Left cardiac atrium (tissue), 4 donors: Measurements from ENCODE around the gene ATP13A3. TPM values are rescaled to one million over a fixed set of nuclear protein-coding genes. Genes with fewer than 3 reads are reported as not detected.
"Not testable (repeated sequence)": the region's sequence is repeated elsewhere in the genome, so short reads cannot be mapped to it uniquely, and the experiment has no call there.

ENCODE experiments used
- ATAC-seq, 2 donors: fragments of 200-7000 bp; cut with Tn5 transposase; one replicate each; pipeline ENCODE4 v1.9.1; 2020; ENCODE audit warnings: mild to moderate bottlenecking in 2 of 2, moderate library complexity in 2 of 2
- DNase-seq: peaks from one replicate; pipeline ENCODE4 v3.0.0-alpha.2; 2020
- intact Hi-C, 2 donors: fragments of 100-400 bp; cut with DNase I; formaldehyde crosslinking; loops; one replicate each; pipeline versions ENCODE4 v1.14.1 to v1.15.1; 2022 to 2023
- total RNA-seq, 2 donors: library from RNA; stranded (reverse); fragmentation: NEBNext Ultra II Directional; extraction: Animal tissue kit (Norgen Biotek cat#: 25700); gene quantifications; one replicate each; pipeline ENCODE4 v1.2.1, GENCODE V29; 2021
- donor health status: DM: no; HTN: yes; CAD: no.
- donor health status: DM: no; HTN: yes; CAD: no; lungs with severe emphysema.
- donor health status: DM: yes; HTN: yes; CAD: no.
- donor health status: Dilated cardiomyopathy.

The ATP13A3 gene
- total RNA-seq, 2 donors from 2014 or later, result 86.7 to 182 TPM

DNA sequence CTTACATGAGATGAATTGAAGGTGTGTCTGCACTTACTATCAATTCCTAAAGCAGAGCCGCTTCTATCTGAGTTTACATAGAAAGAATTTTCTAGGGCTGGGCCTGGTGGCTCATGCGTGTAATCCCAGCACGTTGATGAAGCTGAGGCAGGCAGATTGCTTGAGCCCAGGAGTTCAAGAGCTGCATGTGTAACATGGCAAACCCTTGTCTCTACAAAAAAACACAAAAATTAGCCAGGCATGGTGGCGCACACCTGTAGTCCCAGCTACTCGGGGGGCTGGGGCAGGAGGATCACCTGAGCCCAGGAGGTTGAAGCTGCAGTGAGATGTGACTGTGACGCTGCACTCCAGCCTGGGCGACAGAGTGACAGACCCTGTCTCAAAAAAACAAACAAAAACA is 18.1 kb upstream of the ATP13A3 start:
- intact Hi-C loops, result no loop called here

DNA sequence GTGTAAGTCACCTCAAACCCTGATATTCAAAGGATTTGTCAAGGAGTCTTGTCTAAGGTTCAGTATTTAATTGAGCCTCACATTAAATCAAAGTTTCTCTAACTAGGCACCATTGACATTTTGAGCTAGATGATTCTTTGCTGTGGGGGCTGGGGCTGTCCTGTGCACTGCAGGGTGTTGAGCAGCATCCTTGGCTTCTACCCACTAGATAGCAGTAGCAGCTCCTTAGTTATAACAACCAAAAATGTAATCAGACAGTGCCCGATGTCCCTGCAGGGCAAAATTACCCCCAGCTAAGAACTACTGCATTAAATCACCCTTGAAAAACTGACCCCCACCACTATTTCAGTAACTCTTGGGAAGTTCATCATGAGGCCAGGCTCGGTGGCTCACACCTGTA is 17.3 kb upstream of the ATP13A3 start:
- ATAC-seq, result peak in 1 of 2 donors; percentile 58
- intact Hi-C loops, result no loop called here

More for the DNA sequence above, 18.1 kb upstream of the ATP13A3 start:
- ATAC-seq (no peak), DNase-seq (no peak)

DNA sequence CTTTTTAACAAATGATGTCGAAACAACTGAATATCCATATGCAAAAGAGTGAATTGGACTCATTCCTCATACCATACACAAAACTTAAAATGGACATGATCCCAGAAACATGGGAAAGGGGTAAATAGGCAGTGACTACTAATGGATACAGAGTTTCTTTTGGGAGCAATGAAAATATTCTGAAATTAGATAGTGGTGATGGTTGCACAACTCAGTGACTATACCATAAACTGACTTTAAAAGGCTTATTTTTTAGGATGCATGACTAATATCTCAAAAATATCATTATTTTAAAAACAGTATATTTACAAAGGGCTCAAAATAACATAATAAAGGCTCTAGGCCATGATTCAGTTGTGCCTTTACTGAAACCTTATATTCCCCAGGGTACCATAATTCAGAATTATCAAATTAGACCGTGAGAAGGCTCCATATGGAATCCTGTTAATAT is 16.3 kb upstream of the ATP13A3 start:
- intact Hi-C loops, result no loop called here
- no peak for ATAC-seq
- DNase-seq, result no peak

More for the DNA sequence above, 17.3 kb upstream of the ATP13A3 start:
- DNase-seq, result no peak

DNA sequence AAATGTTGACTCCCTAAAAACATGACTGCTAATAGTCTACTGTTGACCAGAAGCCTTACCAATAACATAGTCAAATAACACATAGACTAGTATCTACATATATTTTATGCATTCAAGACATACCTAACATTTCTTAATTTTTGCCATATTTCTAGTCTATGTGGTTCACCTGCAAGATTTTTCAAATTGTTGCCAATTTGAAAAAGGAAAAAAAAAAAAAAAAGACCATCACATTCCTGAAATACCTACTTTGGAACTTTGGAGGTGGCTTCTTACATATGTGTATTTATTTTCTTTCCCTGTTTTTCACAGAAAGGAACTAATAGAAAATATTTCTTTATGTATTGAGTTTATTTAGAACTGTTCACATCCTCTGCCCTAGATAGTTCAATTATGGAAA is 13.4 kb upstream of the ATP13A3 start:
- DNase-seq (no peak), ATAC-seq (no peak)
- intact Hi-C loops, result no loop called here

DNA sequence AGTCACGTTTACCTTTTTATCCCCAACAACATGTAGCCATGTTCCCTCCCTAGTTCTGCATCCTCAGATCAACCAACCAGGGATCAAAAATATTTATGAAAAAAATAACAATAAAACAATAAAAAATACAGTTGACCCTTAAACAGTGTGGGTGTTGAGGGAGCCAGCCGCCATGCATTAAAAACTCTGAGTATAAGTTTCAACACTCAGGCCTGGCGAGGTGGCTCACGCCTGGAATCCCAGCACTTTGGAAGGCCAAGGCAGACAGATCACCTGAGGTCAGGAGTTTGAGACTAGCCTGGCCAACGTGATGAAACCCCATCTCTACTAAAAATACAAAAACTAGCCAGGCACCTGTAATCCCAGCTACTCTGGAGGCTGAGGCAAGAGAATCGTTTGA is 12.7 kb upstream of the ATP13A3 start:
- intact Hi-C loops, DNase-seq, ATAC-seq: not testable (repeated sequence)

DNA sequence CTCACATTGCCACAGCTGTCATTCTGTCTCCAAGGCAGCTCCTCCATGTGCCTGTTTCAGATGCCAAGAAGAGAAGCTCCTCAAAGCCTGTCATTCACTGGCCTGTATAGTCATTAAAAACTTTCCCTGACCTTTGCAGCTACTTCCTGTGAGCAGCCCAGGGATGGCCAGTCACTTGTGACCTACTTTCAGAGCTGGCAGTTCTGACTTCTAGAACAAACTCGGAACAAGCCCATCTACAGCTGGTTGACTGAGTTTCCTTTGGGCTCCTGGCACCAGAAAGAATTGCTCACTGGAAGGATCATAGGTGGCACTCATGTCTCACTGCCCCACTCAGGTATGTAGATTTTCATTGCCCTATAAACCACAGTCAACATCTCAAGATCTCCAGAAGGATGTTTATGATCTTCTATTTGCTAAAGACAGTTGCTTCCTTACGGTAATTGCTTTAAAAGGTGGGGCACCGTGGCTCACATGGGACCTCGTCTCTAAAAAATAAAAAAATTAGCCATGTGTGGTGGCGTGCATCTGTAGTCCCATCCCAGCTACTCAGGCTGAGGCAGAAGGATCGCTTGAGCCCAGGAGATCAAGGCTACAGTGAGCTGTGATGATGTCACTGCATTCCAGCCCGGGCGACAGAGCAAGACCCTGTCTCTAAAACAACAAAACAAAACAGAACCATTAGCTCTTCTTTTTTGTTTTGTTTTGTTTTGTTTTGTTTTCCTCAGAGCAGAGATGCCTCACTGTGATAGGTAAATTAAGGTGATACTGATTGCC is 11.2 kb upstream of the ATP13A3 start:
- ATAC-seq, result peak; percentile 83 to 90
- intact Hi-C loops, result no loop called here

DNA sequence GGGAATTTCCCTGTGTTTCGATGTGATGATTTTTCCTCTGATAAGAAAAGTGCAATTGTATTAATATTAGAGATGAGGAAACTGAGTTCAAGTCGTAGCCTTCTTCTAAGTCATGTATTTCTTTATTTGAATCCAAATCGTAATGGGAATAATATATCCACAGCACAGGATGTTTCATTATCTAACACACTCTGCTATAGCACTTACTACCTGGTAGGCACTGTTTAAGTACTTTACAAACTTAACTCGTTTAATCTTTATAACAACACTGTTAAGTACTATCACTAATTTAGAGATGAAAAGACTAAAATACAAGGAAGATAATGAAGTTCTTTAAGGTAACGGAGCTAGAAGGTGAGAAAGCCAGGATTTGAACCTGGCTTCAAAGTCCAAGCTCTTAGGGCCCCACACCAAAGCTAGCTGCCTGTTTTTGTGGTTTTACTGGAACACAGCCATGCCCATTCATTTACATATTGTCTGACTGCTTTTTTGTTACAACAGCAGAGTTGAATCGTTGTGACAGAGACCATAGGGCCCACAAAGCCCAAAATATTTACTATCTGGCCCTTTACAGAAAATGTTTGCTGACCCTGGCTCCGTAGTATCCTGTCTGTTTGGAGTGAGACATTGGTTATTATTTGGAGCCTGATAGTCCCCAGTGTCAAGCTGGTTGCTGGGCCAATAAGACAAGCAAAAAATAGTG is 9.6 kb upstream of the ATP13A3 start:
- ATAC-seq, result no peak
- intact Hi-C loops, result no loop called here

More for the DNA sequence above, 11.2 kb upstream of the ATP13A3 start:
- DNase-seq, result no peak

DNA sequence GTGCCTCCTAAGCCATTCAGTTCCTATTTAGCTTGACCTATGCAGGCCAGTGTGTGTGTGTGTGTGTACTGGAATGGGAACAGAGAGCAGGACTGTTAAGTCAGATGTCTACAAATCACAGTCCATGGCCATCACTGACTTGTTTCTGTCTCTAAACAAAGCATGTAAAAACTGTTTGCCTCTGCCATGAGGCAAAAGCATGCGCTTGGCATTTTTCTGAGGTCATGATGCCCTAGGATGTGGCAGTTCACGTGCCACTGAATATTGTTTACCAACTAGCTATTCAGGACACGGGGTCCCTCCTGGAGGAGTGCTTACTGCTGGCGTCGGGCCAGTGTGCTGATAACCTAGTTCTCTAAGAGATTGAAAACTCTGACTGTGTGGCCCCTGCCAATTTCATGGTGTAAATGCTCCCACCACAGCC is 8.2 kb upstream of the ATP13A3 start:
- ATAC-seq (no peak), DNase-seq (no peak)
- intact Hi-C loops, result no loop called here

More for the DNA sequence above, 9.6 kb upstream of the ATP13A3 start:
- DNase-seq, result no peak

DNA sequence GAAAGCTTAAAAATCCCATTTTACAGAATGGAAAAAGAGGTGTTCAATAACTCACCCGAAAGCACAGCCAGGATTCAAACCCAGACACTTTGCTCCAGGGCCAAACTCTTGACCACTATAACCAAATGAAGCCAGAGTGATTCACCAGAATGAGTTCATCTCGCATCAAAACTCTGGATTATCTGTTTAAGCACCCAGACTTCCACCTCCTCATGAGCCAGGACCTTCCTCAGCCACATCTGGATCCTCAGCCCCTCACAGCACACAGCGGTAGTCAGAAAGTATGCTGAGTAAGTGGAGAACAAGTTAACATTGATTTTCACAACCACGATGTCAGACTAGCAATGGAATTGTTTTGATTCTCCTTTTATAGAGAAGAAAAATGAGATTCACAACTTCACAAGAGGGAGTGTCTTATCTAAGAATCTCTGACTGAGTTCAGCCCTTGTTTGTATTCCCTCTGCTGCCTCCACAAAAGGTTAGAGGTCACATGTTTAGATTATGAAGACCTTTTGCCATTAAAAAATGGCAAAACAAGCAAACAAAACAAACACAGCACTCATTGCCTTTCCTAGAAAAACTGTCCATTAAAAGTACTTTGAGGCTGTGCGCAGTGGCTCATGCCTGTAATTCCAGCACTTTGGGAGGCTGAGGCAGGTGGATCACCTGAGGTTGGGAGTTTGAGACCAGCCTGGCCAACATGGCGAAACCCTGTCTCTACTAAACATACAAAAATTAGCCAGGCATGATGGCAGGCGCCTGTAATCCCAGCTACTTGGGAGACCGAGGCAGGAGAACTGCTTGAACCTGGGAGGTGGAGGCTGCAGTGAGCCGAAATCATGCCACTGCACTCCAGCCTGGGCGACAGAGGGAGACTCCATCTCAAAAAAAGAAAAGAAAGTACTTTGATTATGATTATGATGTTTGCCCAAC is 7.5 kb upstream of the ATP13A3 start:
- intact Hi-C loops, DNase-seq: not testable (repeated sequence)
- ATAC-seq, result peak in 1 of 2 donors; percentile 57

DNA sequence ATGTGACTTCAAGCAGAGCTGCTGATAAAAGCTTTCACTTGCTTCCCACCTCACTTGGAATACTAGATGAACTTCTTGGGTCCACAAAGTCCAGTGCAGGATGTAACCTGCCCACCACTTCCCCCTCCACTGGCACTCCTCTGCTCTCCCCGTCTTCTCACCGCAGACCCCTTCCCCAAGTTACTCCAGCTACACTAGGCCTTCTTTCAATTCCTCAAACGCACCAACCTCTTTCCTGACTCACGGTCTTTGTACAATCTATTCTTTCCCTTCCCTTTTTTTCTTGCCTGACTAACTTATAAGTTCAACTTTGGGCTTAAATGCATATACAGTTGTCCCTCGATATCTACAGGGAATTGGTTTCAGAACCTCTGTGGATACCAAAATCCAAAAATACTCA is 5.2 kb upstream of the ATP13A3 start:
- intact Hi-C loops, result no loop called here
- DNase-seq (no peak), ATAC-seq (no peak)

DNA sequence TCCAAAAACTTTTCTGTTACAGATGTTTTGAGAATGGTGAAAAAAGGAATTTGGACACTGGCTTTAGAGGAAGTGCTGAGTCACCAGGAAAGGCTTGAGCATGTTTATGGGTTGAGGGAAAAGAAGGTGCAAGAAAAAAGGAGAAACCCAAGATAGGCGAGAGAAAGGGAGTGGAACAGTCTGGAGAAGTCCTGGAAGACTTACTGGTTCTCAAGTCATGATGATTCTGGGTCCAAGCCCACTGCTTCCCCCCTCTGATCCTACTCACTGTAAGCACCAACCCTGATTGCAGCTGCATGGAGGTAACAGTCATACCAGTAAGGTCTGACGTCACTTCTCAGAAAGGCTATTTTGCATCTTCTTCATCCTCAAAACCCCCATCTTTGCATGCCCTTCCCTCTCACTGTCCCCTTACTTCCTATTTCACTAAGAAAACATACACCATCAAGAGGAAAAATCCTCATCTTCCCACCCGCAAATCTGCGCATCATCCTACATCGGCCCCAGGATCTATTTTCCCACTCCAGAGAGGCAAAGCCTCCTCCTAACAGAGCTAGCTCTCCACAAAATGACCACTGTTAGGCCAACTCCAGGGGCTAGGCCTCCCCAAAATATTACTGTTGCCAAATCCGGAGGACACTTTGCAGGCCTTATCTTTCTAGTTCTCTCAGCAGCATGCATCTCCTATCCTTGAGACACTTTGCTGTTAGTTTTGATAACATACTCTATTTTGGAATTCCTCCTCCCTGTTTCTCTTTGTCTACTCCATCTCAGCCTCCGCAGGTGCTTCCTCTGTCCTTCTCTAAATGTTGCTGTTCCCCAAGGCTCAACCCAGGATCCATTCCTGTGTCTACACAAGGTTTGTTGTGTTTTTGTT is 3.2 kb upstream of the ATP13A3 start:
- DNase-seq (no peak), ATAC-seq (no peak)
- intact Hi-C loops, result no loop called here

DNA sequence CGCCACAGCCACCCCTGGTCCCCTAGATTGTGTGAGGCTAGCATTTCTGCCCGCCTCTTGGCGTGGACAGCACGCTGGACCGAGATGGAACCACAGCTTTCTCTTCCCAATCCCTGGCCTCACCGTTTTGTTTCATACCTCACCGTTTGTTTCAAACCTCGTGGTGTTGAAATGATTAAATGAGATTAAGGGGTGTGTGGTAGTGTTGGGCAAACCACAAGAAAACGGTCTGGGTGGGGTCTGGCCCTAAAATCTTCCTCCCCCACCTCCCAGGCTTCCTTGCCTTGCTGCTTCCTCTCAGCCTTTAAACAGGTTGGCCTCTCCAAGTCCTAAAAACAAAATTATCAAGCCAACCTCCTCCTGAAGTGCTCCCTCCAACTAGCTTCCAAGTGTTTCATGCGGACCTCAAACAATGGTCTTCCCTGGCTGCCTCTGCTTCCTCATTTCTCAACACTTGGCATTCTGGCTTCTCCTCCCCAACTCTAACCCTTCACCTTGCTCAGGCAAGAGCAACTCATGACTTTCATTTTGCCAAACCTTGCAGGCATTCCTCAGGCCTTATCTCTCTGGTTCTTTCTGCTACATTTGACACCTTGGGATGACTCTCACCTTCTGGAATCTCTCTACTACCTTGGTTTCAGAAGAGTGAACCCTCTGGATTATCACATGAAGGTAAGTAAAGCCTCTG is 1.4 kb upstream of the ATP13A3 start:
- ATAC-seq (peak in 1 of 2 donors; percentile 23), DNase-seq (no peak)
- intact Hi-C loops, result no loop called here

DNA sequence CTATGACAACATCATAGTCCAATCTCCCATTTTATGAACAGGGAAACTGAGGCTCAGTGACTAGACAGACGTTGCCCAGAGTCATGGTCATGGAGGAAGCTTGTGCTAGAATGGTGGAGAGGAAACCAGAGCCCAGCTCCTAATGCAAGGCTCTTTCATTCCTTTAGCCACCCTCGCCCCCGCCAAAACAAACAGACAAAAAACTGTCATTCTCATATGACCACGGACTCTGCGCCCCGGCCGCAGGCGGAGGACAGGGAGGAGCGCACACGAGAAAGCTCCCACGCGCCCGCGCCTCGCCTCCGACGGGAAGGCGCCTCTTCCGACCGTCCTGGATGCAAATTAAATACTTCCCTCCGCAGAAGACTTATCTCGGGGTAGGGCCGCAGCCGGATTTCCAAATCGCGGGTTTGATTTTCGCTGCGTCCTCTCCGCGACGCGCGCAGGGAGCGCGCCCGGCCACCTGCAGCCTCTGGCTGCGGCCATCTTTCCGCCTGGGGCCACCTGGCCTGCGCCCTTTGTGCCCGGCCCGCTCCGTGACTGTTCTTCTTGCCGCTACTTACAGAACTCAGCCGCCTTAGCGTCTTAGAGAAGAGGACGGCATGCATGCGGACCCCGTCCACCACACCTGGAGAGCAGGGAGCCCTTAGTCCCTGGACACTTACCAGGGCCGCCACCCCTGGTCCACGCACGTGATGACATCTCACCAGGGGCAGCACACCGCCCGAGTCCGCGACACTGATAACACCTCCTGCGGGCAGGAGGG is 670 bp upstream of the ATP13A3 start:
- intact Hi-C loops, result no loop called here
- DNase-seq, result peak; percentile 73
- ATAC-seq, result peak; percentile 25 to 34

DNA sequence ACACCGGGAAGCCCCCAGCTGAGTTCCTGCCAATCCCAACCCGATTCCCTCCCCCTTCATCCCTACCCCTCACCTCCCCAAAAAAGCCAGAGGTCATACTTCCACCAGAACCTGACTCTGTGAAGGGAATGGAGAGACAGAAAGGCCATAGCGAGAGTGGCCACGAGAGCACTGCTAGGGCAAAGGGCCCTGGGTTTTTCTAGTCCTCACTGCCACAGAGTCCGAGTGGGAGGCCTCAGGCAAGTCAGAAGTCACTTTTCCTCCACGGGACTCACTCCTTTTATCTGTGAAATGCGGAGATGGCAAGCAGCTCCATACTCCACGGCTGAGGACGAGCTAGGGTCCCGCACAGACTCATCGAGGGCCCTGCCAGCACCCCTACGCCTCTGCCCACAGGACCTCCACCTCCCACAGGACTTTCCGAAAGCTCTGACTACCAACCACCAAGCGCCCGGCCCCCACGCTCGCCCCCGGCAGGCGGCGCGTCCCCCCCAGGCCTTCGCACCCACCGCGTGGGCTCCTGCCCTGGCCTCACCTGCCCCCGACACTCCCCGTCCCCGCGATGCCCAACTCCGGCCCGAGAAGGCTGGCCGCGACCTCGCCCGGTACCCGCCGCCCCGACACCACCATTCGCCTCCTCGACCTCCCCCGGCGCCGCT is 792 bp downstream of the ATP13A3 start:
- DNase-seq, result peak; percentile 60
- intact Hi-C loops, result no loop called here
- ATAC-seq, result peak; percentile 2 to 17

DNA sequence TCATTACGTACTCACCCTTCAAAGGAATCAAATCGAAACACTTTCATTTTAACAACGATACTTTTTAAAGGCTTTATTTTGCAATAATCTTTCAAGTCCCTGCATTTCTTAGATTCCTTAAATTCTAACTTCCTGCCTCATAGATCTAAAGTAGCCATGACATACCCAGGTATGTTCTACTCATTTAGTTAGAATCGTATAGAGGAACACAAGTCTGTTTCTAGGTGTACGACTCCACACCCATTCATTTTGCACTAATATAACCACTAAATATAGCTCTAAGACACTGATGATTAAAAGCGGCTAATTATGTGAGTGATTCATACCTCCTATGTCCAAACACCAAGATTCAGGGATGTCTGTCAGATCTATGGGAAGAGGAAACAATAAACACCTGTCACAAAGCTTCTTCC is 1.3 kb downstream of the ATP13A3 start:
- ATAC-seq (no peak), DNase-seq (no peak)
- intact Hi-C loops, result no loop called here

DNA sequence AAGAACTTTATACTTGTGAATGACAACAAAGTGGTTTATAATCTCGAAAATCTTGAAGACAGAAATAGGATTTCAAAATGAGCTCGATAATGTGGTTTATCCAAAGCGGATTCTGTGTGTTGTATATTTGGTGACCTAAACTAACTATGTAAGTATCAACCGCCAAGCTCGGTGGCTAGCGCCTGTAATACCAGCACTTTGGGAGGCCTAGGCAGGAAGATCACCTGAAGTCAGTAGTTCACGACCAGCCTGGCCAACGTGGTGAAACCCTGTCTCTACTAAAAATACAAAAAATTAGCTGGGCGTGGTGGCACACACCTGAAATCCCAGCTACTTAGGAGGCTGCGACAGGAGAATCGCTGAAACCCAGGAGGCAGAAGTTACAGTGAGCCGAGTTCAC is 2.2 kb downstream of the ATP13A3 start:
- DNase-seq, result no peak
- intact Hi-C loops, result no loop called here
- no peak for ATAC-seq

DNA sequence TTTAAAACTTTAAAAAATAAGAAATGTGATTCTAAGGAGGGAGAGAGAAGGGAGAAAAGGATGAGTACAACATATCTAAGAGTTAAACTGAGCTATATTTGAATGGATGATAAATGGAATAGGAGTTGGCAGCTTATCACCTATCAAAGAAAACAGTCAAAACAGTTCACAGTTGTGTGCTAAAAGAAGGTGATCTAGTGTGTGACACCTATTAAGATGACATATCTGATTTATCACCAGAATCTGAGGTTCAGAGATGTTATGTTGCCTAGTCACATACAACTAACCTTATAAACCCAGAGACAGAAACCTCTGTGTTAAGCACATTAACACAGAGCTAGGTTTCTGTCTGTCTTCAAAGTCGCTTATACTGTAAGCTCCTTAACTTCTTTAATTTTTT is 3.0 kb downstream of the ATP13A3 start:
- intact Hi-C loops, result no loop called here
- ATAC-seq (no peak), DNase-seq (no peak)
